Activated CD8-positive, alpha-beta T cell treated with anti-CD3 and anti-CD28 coated beads for 36 hours (primary cell): ENCODE measurements around the gene SARS1. TPM values are rescaled to one million over a fixed set of nuclear protein-coding genes. Genes with fewer than 3 reads are reported as not detected.

Source experiments
- ATAC-seq: fragments of 200-7000 bp; cut with Tn5 transposase; one replicate; pipeline ENCODE4 v1.10.0; 2021; ENCODE audit warnings: mild to moderate bottlenecking, moderate library complexity
- CTCF ChIA-PET: fragments of 350-600 bp; sonication (Branson Sonifier 250); formaldehyde crosslinking; loops from one replicate; lab custom pipeline; 2021; ENCODE audit warnings: antibody characterized with exemption; lab: Charles Lee
- POLR2A ChIA-PET: fragments of 350-600 bp; sonication (Branson Sonifier 250); formaldehyde crosslinking; loops from one replicate; lab custom pipeline; 2021; ENCODE audit warnings: antibody characterized with exemption; lab: Charles Lee
- DNase-seq: peaks from one replicate; pipeline ENCODE4 v3.0.0-alpha.2; 2020
- H3K27ac Mint-ChIP-seq: one replicate; pipeline ENCODE4 v1.8.0; 2021; ENCODE audit warnings: mild to moderate bottlenecking, mixed read lengths
- H3K27me3 Mint-ChIP-seq: one replicate; pipeline ENCODE4 v1.8.0; 2021; ENCODE audit warnings: mixed read lengths
- H3K36me3 Mint-ChIP-seq: one replicate; pipeline ENCODE4 v1.8.0; 2021; ENCODE audit warnings: low read depth, mixed read lengths
- H3K4me1 Mint-ChIP-seq: one replicate; pipeline ENCODE4 v1.8.0; 2021; ENCODE audit warnings: low read depth, mixed read lengths
- H3K4me3 Mint-ChIP-seq: one replicate; pipeline ENCODE4 v1.8.0; 2021; ENCODE audit warnings: mild to moderate bottlenecking, moderate library complexity, mixed read lengths
- H3K9me3 Mint-ChIP-seq: one replicate; pipeline ENCODE4 v1.8.0; 2021; ENCODE audit warnings: mixed read lengths
- CTCF ChIP-seq: fragments of 200-600 bp; IDR thresholded peaks from one replicate; pipeline ENCODE4 v1.8.0; 2022; ENCODE audit warnings: antibody characterized with exemption, mild to moderate bottlenecking
- intact Hi-C: fragments of 100-400 bp; cut with micrococcal nuclease; formaldehyde crosslinking; loops from one replicate; pipeline ENCODE4 v1.10.0; 2022
- total RNA-seq, 2 experiments: library from RNA; stranded (reverse); gene quantifications; one replicate each; pipeline ENCODE4 v1.2.3, GENCODE V29; 2021

The SARS1 gene
- total RNA-seq, 2 experiments from 2014 or later, result 226 to 228 TPM

GRCh38 chr1:109231066-109231465, 17.3 kb downstream of the SARS1 start:
- no peak overlapping the region for H3K4me3 Mint-ChIP-seq
- TF ChIP-seq CTCF, result no peak
- H3K27ac Mint-ChIP-seq, result peak overlapping the region; percentile 46
- no peak for ATAC-seq
- no peak for DNase-seq
- intact Hi-C loops, result no loop called here
- no peaks in the 10 kb centered on the region for H3K27me3 Mint-ChIP-seq
- CTCF ChIA-PET, result interaction anchor here (1.2 to 1.9 kb wide), 4 partner anchors 10 to 169 kb away, joined by 4 to 5 read pairs (median 4); partner anchors contain the start of gene SARS1
- peaks cover 65% of the 10 kb centered on the region for H3K36me3 Mint-ChIP-seq
- peaks cover 6% of the 10 kb centered on the region for H3K4me1 Mint-ChIP-seq
- POLR2A ChIA-PET, result interaction anchor here (0.9 kb wide), 1 partner anchor 17 kb away, joined by 3 read pairs; no protein-coding TSS in a partner anchor
- no peaks in the 10 kb centered on the region for H3K9me3 Mint-ChIP-seq

- TF ChIP-seq CTCF, result no peak
- H3K27ac Mint-ChIP-seq, result peak overlapping the region; percentile 35
- peaks cover 3% of the 10 kb centered on the region for H3K4me1 Mint-ChIP-seq
- no peak overlapping the region for H3K4me3 Mint-ChIP-seq
- intact Hi-C loops, result no loop called here
- no peak for ATAC-seq
- H3K9me3 Mint-ChIP-seq, result no peaks in the 10 kb centered on the region
- peaks cover 50% of the 10 kb centered on the region for H3K36me3 Mint-ChIP-seq
- CTCF ChIA-PET, result interaction anchor here (1.2 kb wide), 1 partner anchor 20 kb away, joined by 3 read pairs; no protein-coding TSS in a partner anchor
- POLR2A ChIA-PET, result interaction anchor here (2.4 kb wide), 1 partner anchor 20 kb away, joined by 14 read pairs; the partner anchor contains the start of gene SARS1
- H3K27me3 Mint-ChIP-seq, result no peaks in the 10 kb centered on the region
- no peak for DNase-seq
These were observed 21.4 kb downstream of the SARS1 start for GRCh38 chr1:109235137-109235536.

- no peak for TF ChIP-seq CTCF
- Mint-ChIP-seq H3K9me3 (no peaks in the 10 kb centered on the region), H3K27me3 (peaks cover 3% of the 10 kb centered on the region), H3K36me3 (peaks cover 32% of the 10 kb centered on the region), H3K27ac (no peak overlapping the region), H3K4me3 (no peak overlapping the region), H3K4me1 (peaks cover 14% of the 10 kb centered on the region)
- ChIA-PET POLR2A (interaction anchor here (1.4 to 2.8 kb wide), 2 partner anchors 15 to 23 kb away, joined by 3 to 18 read pairs; partner anchors contain the start of gene SARS1), CTCF (interaction anchor here (1.2 to 4.6 kb wide), 6 partner anchors 10 to 295 kb away, joined by 3 to 30 read pairs (median 6); partner anchors contain the start of genes CELSR2 and SORT1)
- DNase-seq (no peak), ATAC-seq (no peak)
- intact Hi-C loops, result no loop called here
These were observed 23.8 kb downstream of the SARS1 start for GRCh38 chr1:109237512-109237911.

- Mint-ChIP-seq H3K4me3 (no peak overlapping the region), H3K27ac (no peak overlapping the region), H3K9me3 (no peaks in the 10 kb centered on the region), H3K4me1 (peaks cover 14% of the 10 kb centered on the region), H3K36me3 (peaks cover 26% of the 10 kb centered on the region), H3K27me3 (peaks cover 3% of the 10 kb centered on the region)
- intact Hi-C loops, result no loop called here
- no peak for ATAC-seq
- ChIA-PET POLR2A (interaction anchor here (0.7 to 2.8 kb wide), 2 partner anchors 24 to 179 kb away, joined by 3 to 18 read pairs; partner anchors contain the start of gene SARS1), CTCF (interaction anchor here (0.9 to 4.6 kb wide), 15 partner anchors 9 to 301 kb away, joined by 3 to 30 read pairs (median 4); partner anchors contain the start of genes CELSR2, CYB561D1, GPR61 and SORT1)
- DNase-seq, result no peak
- TF ChIP-seq CTCF, result no peak
These were observed 24.7 kb downstream of the SARS1 start for GRCh38 chr1:109238382-109238781.

- intact Hi-C loops, result no loop called here
- H3K4me3 Mint-ChIP-seq, result no peak overlapping the region
These were observed 25.3 kb downstream of the SARS1 start for GRCh38 chr1:109239047-109239408.

More at GRCh38 chr1:109239047-109239408, 25.3 kb downstream of the SARS1 start:
- no peak for TF ChIP-seq CTCF
- ATAC-seq, result no peak
- H3K27me3 Mint-ChIP-seq, result peaks cover 3% of the 10 kb centered on the region
- POLR2A ChIA-PET, result interaction anchor here (0.9 to 2.8 kb wide), 3 partner anchors 13 to 112 kb away, joined by 3 to 18 read pairs (median 4); partner anchors contain the start of gene SARS1
- H3K27ac Mint-ChIP-seq, result no peak overlapping the region
- CTCF ChIA-PET, result interaction anchor here (0.9 to 4.6 kb wide), 19 partner anchors 9 to 300 kb away, joined by 3 to 30 read pairs (median 3); partner anchors contain the start of genes CYB561D1, GPR61, PSRC1 and SORT1
- H3K4me1 Mint-ChIP-seq, result peaks cover 14% of the 10 kb centered on the region
- DNase-seq, result no peak
- H3K36me3 Mint-ChIP-seq, result peaks cover 26% of the 10 kb centered on the region
- H3K9me3 Mint-ChIP-seq, result no peaks in the 10 kb centered on the region
